Thyroid gland (tissue), 4 donors: ENCODE measurements around the gene UPK3A.

Experiments
- CTCF ChIP-seq, 6 experiments: fragments of 200-600 bp in 3 of 6; fragments of 450-650 bp in 3 of 6; sonication (generic) in 3 of 6; IDR thresholded peaks; one replicate each; pipeline ENCODE4 v1.5.1; 2016 to 2019; ENCODE audit warnings: antibody characterized with exemption in 6 of 6, mild to moderate bottlenecking in 2 of 6, inconsistent platforms in 1 of 6, moderate library complexity in 1 of 6
- POLR2A ChIP-seq, 2 donors: fragments of 450-650 bp; IDR thresholded peaks; one replicate each; pipeline ENCODE4 v1.6.1; 2017; ENCODE audit warnings: antibody characterized with exemption in 2 of 2, mild to moderate bottlenecking in 2 of 2, moderate library complexity in 1 of 2

GRCh38 chr22:45238076-45238956 is 46.4 kb upstream of the UPK3A start:
- no peak for TF ChIP-seq CTCF (IDR thresholded peaks at IDR 0.05)
- no peak for TF ChIP-seq POLR2A (IDR thresholded peaks at IDR 0.05)
